CD4-positive, alpha-beta T cell treated with Interleukin-10 for 1 hour (primary cell): Measurements from ENCODE around the gene C9orf72.
"Not testable (repeated sequence)": the region's sequence is repeated elsewhere in the genome, so short reads cannot be mapped to it uniquely, and the experiment has no call there.

Experiments used
- DNase-seq: peaks from one replicate; pipeline ENCODE4 v3.0.0-alpha.2; 2020

Gene C9orf72

GRCh38 chr9:27510780-27511179 lies 62.5 kb downstream of the C9orf72 start:
- no peak for DNase-seq

GRCh38 chr9:27506981-27507380 lies 66.3 kb downstream of the C9orf72 start:
- DNase-seq: no peak

GRCh38 chr9:27505744-27506161 lies 67.5 kb downstream of the C9orf72 start:
- DNase-seq: no peak

- DNase-seq: no peak
Observed at GRCh38 chr9:27504259-27504658, 69.0 kb downstream of the C9orf72 start.

- no peak for DNase-seq
Observed at GRCh38 chr9:27503623-27504022, 69.7 kb downstream of the C9orf72 start.

GRCh38 chr9:27500902-27501301 lies 72.4 kb downstream of the C9orf72 start:
- not testable (repeated sequence) for DNase-seq

GRCh38 chr9:27499451-27499850 lies 73.8 kb downstream of the C9orf72 start:
- no peak for DNase-seq

- DNase-seq: no peak
Observed at GRCh38 chr9:27497883-27498417, 75.3 kb downstream of the C9orf72 start.
